Stimulated activated naive CD8-positive, alpha-beta T cell treated with anti-CD3 and anti-CD28 coated beads, Interleukin-15, amount 100 ng/mL, for 72 hours (primary cell): ENCODE results near the gene PPP2R1A.
"Not testable (repeated sequence)": the region's sequence is repeated elsewhere in the genome, so short reads cannot be mapped to it uniquely, and the experiment has no call there.

Experiments
- ATAC-seq: fragments of 150-1000 bp; cut with Tn5 transposase; 2 replicates; pipeline ENCODE4 v1.10.0; 2021; ENCODE audit warnings: mild to moderate bottlenecking, moderate library complexity
- DNase-seq, 2 donors: peaks; one replicate each; pipeline ENCODE4 v3.0.0; 2021 to 2022
- H3K27ac Mint-ChIP-seq, 2 donors: one replicate each; pipeline ENCODE4 v1.8.0; 2022; ENCODE audit warnings: mild to moderate bottlenecking in 2 of 2, mixed read lengths in 2 of 2, moderate library complexity in 2 of 2
- H3K27me3 Mint-ChIP-seq: one replicate; pipeline ENCODE4 v1.8.0; 2022; ENCODE audit warnings: mixed read lengths
- H3K4me1 Mint-ChIP-seq: one replicate; pipeline ENCODE4 v1.8.0; 2022; ENCODE audit warnings: mild to moderate bottlenecking, mixed read lengths
- H3K4me3 Mint-ChIP-seq, 2 donors: one replicate each; pipeline ENCODE4 v1.8.0; 2022; ENCODE audit warnings: mild to moderate bottlenecking in 2 of 2, mixed read lengths in 2 of 2, moderate library complexity in 1 of 2
- H3K9me3 Mint-ChIP-seq, 2 donors: one replicate each; pipeline ENCODE4 v1.8.0; 2022; ENCODE audit warnings: mixed read lengths in 2 of 2

Gene PPP2R1A

GRCh38 chr19:52221831-52222375 is 32.1 kb downstream of the PPP2R1A start:
- no peaks in the 10 kb centered on the region for H3K27me3 Mint-ChIP-seq
- no peaks in the 10 kb centered on the region for H3K4me1 Mint-ChIP-seq
- peak overlapping the region in 1 of 2 donors; percentile 37 for H3K27ac Mint-ChIP-seq
- ATAC-seq: no peak
- no peak overlapping the region for H3K4me3 Mint-ChIP-seq
- H3K9me3 Mint-ChIP-seq: no peaks in the 10 kb centered on the region
- no peak for DNase-seq

GRCh38 chr19:52224211-52224610 is 34.4 kb downstream of the PPP2R1A start:
- H3K4me1 Mint-ChIP-seq: peaks cover 6% of the 10 kb centered on the region
- no peak overlapping the region for H3K4me3 Mint-ChIP-seq
- H3K27ac Mint-ChIP-seq: peak overlapping the region in 1 of 2 donors; percentile 75
- no peak for DNase-seq
- H3K9me3 Mint-ChIP-seq: no peaks in the 10 kb centered on the region
- H3K27me3 Mint-ChIP-seq: no peaks in the 10 kb centered on the region
- ATAC-seq: no peak

- no peaks in the 10 kb centered on the region for H3K9me3 Mint-ChIP-seq
- ATAC-seq (peak; percentile 71), DNase-seq (no peak)
- H3K27me3 Mint-ChIP-seq: no peaks in the 10 kb centered on the region
- no peak overlapping the region for H3K4me3 Mint-ChIP-seq
- peaks cover 11% of the 10 kb centered on the region for H3K4me1 Mint-ChIP-seq
- H3K27ac Mint-ChIP-seq: peak overlapping the region in 1 of 2 donors; percentile 24
Measured at GRCh38 chr19:52226652-52227051, 36.8 kb downstream of the PPP2R1A start.

GRCh38 chr19:52227196-52227940 is 37.5 kb downstream of the PPP2R1A start:
- H3K27ac Mint-ChIP-seq: peak overlapping the region in 1 of 2 donors; percentile 86
- ATAC-seq (peak; percentile 58), DNase-seq (no peak)
- peaks cover 11% of the 10 kb centered on the region for H3K4me1 Mint-ChIP-seq
- no peaks in the 10 kb centered on the region for H3K9me3 Mint-ChIP-seq
- no peaks in the 10 kb centered on the region for H3K27me3 Mint-ChIP-seq
- no peak overlapping the region for H3K4me3 Mint-ChIP-seq

- no peak overlapping the region for H3K4me3 Mint-ChIP-seq
- no peak overlapping the region for H3K27ac Mint-ChIP-seq
- H3K9me3 Mint-ChIP-seq: no peaks in the 10 kb centered on the region
- ATAC-seq (no peak), DNase-seq (no peak)
- H3K27me3 Mint-ChIP-seq: no peaks in the 10 kb centered on the region
- H3K4me1 Mint-ChIP-seq: peaks cover 11% of the 10 kb centered on the region
Measured at GRCh38 chr19:52227980-52228379, 38.1 kb downstream of the PPP2R1A start.

GRCh38 chr19:52229524-52229923 is 39.7 kb downstream of the PPP2R1A start:
- Mint-ChIP-seq H3K27me3 (no peaks in the 10 kb centered on the region), H3K27ac (peak overlapping the region in 1 of 2 donors; percentile 38), H3K4me3 (no peak overlapping the region), H3K9me3 (no peaks in the 10 kb centered on the region), H3K4me1 (peaks cover 11% of the 10 kb centered on the region)
- ATAC-seq (no peak), DNase-seq (no peak)

GRCh38 chr19:52230685-52231084 is 40.8 kb downstream of the PPP2R1A start:
- Mint-ChIP-seq H3K4me3 (no peak overlapping the region), H3K9me3 (no peaks in the 10 kb centered on the region), H3K27ac (peak overlapping the region in 1 of 2 donors; percentile 63), H3K4me1 (peaks cover 11% of the 10 kb centered on the region), H3K27me3 (no peaks in the 10 kb centered on the region)
- DNase-seq: no peak
- no peak for ATAC-seq

- no peaks in the 10 kb centered on the region for H3K9me3 Mint-ChIP-seq
- no peak for ATAC-seq
- DNase-seq: no peak
- H3K27ac Mint-ChIP-seq: no peak overlapping the region
- no peak overlapping the region for H3K4me3 Mint-ChIP-seq
- peaks cover 11% of the 10 kb centered on the region for H3K4me1 Mint-ChIP-seq
- no peaks in the 10 kb centered on the region for H3K27me3 Mint-ChIP-seq
Measured at GRCh38 chr19:52231154-52231910, 41.5 kb downstream of the PPP2R1A start.

GRCh38 chr19:52234406-52234805 is 44.6 kb downstream of the PPP2R1A start:
- Mint-ChIP-seq H3K27ac (no peak overlapping the region), H3K4me3 (no peak overlapping the region), H3K9me3 (no peaks in the 10 kb centered on the region), H3K27me3 (peaks cover 7% of the 10 kb centered on the region), H3K4me1 (peaks cover 6% of the 10 kb centered on the region)
- DNase-seq (no peak), ATAC-seq (no peak)

GRCh38 chr19:52237197-52237596 is 47.3 kb downstream of the PPP2R1A start:
- Mint-ChIP-seq H3K9me3 (no peaks in the 10 kb centered on the region), H3K4me1 (no peaks in the 10 kb centered on the region), H3K27ac (no peak overlapping the region), H3K27me3 (peaks cover 8% of the 10 kb centered on the region), H3K4me3 (no peak overlapping the region)
- DNase-seq: no peak
- no peak for ATAC-seq

GRCh38 chr19:52237771-52238400 is 48.0 kb downstream of the PPP2R1A start:
- H3K4me3 Mint-ChIP-seq: no peak overlapping the region
- no peak overlapping the region for H3K27ac Mint-ChIP-seq
- H3K4me1 Mint-ChIP-seq: no peaks in the 10 kb centered on the region
- peaks cover 8% of the 10 kb centered on the region for H3K27me3 Mint-ChIP-seq
- DNase-seq (peak; percentile 29 to 62), ATAC-seq (peak; percentile 61)
- H3K9me3 Mint-ChIP-seq: no peaks in the 10 kb centered on the region

- no peak overlapping the region for H3K4me3 Mint-ChIP-seq
- ATAC-seq: no peak
- no peak for DNase-seq
- no peaks in the 10 kb centered on the region for H3K9me3 Mint-ChIP-seq
- H3K4me1 Mint-ChIP-seq: no peaks in the 10 kb centered on the region
- H3K27ac Mint-ChIP-seq: no peak overlapping the region
- H3K27me3 Mint-ChIP-seq: peaks cover 12% of the 10 kb centered on the region
Measured at GRCh38 chr19:52244021-52244420, 54.2 kb downstream of the PPP2R1A start.

GRCh38 chr19:52248241-52248640 is 58.4 kb downstream of the PPP2R1A start:
- ATAC-seq (peak; percentile 72), DNase-seq (peak; percentile 35 to 46)
- Mint-ChIP-seq H3K4me3 (no peak overlapping the region), H3K9me3 (no peaks in the 10 kb centered on the region), H3K4me1 (no peaks in the 10 kb centered on the region), H3K27ac (no peak overlapping the region), H3K27me3 (peaks cover 8% of the 10 kb centered on the region)

- ATAC-seq: no peak
- no peak for DNase-seq
- Mint-ChIP-seq H3K9me3 (peaks cover 12 to 18% of the 10 kb centered on the region in 2 donors), H3K27ac (no peak overlapping the region), H3K27me3 (peaks cover 7% of the 10 kb centered on the region), H3K4me1 (no peaks in the 10 kb centered on the region), H3K4me3 (no peak overlapping the region)
Measured at GRCh38 chr19:52258426-52258825, 68.6 kb downstream of the PPP2R1A start.

GRCh38 chr19:52265556-52265955 is 75.7 kb downstream of the PPP2R1A start:
- not testable (repeated sequence) for H3K27me3 Mint-ChIP-seq, H3K27ac Mint-ChIP-seq, H3K9me3 Mint-ChIP-seq, H3K4me1 Mint-ChIP-seq, H3K4me3 Mint-ChIP-seq, ATAC-seq, DNase-seq
